Brain microvascular endothelial cell (primary cell): ENCODE results near the gene LAMA4.

Experiments used
- DNase-seq: peaks from one replicate; pipeline ENCODE4 v3.0.0-alpha.2; 2020
- H3K27ac ChIP-seq: fragments of 250-450 bp; sonication (Bioruptor Pico); 2 replicates; pipeline ENCODE4 v1.5.1; 2020; ENCODE audit warnings: mild to moderate bottlenecking, moderate library complexity
- H3K27me3 ChIP-seq: fragments of 250-450 bp; sonication (Bioruptor Pico); replicated peaks from 2 replicates; pipeline ENCODE4 v1.5.1; 2020; ENCODE audit warnings: mild to moderate bottlenecking
- H3K36me3 ChIP-seq: fragments of 250-450 bp; sonication (Bioruptor Pico); replicated peaks from 2 replicates; pipeline ENCODE4 v1.5.1; 2020; ENCODE audit warnings: mild to moderate bottlenecking
- H3K4me3 ChIP-seq: 2 replicates; pipeline ENCODE4 v1.5.1; 2011; ENCODE audit warnings: low read depth, mild to moderate bottlenecking, control low read depth, low read length, moderate library complexity
- in situ Hi-C: cut with HindIII; loops from 2 replicates; pipeline ENCODE4 v1.10.0; 2017; ENCODE audit warnings: low sequenced_read_pairs, low pct_ligation_motif_present
- TF ChIP-seq, protein P1 (sequence below): IDR thresholded peaks from 2 replicates; pipeline ENCODE4 v1.5.1; 2011; ENCODE audit warnings: low read depth, mild to moderate bottlenecking, moderate library complexity, low read length, control low read depth, inconsistent platforms; ENCODE audit errors: missing control alignments

Gene LAMA4

DNA sequence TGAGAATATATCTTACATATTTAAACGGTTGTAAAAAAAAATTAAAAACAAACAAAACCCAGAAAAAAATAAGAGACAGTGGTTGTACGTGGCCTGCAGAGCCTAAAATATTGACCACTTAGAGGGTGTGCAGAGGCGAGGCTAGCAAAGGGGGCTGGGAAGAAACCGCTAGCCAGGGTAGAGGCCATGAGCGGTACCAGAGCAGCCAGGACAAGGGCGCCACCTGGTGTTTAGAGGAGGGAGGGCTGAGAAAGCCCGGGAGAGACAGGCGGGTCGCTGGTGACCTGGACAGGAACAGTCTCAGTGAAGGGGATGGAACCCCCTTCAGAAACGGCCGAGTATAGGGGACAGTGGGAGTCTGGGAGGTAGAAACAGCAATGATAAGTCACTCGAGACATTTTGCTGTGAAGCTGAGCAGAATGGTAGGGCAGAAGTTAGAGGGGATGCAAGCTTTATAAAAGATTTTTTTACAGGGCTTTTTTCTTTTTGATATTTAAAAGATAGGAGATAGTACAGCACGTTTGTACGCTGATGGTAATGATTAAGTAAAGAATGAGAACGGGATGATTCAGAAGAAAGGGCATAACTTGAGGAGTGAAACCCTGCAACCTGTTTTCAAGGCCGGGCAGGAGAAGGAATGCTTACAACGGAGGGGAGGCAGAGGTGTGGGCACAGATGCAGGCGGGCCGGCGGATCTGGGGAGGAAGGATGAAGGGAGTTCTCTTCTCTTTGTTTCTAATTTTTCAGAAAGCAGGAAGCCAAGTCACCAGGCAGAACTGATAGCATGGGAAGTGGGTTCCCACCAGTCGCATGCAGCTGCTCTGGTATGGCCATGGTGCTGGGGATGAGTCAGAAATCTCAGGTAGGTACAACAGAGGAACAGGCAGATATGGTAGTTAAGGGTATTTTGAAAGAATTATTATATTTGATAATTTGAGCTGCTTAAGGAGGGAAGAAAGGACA lies 90.8 kb downstream of the LAMA4 start:
- no peaks in the 10 kb centered on the region for H3K27me3 ChIP-seq
- H3K27ac ChIP-seq = no peak overlapping the region
- no peak overlapping the region for H3K4me3 ChIP-seq
- DNase-seq = peak; percentile 35
- TF ChIP-seq, protein P1, sequence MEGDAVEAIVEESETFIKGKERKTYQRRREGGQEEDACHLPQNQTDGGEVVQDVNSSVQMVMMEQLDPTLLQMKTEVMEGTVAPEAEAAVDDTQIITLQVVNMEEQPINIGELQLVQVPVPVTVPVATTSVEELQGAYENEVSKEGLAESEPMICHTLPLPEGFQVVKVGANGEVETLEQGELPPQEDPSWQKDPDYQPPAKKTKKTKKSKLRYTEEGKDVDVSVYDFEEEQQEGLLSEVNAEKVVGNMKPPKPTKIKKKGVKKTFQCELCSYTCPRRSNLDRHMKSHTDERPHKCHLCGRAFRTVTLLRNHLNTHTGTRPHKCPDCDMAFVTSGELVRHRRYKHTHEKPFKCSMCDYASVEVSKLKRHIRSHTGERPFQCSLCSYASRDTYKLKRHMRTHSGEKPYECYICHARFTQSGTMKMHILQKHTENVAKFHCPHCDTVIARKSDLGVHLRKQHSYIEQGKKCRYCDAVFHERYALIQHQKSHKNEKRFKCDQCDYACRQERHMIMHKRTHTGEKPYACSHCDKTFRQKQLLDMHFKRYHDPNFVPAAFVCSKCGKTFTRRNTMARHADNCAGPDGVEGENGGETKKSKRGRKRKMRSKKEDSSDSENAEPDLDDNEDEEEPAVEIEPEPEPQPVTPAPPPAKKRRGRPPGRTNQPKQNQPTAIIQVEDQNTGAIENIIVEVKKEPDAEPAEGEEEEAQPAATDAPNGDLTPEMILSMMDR = peak; percentile 91
- H3K36me3 ChIP-seq = peaks cover 68% of the 10 kb centered on the region
- in situ Hi-C loops = no loop called here

DNA sequence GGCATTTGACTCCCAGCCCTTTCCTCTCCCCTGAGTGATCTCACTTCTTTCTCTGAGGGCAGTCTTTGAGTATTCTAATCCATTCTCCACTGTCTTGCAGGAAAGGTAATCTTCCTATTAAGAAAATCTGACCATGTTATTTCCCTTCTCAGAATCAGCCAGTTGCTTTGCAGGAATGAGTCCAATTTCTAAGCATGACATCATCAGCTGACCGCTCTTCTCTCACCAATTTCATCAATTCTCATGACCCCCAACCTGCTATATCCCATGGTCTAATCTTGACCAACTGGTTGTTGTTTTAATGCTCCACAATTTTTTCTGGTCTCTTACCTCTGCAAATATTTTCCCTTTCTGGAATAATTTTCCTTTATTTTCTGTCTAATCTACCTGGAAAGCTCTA lies 93.6 kb downstream of the LAMA4 start:
- no peak for DNase-seq
- Histone ChIP-seq H3K27ac (no peak overlapping the region), H3K4me3 (no peak overlapping the region), H3K27me3 (no peaks in the 10 kb centered on the region), H3K36me3 (peaks cover 58% of the 10 kb centered on the region)
- TF ChIP-seq, protein P1 = no peak
- in situ Hi-C loops = no loop called here

DNA sequence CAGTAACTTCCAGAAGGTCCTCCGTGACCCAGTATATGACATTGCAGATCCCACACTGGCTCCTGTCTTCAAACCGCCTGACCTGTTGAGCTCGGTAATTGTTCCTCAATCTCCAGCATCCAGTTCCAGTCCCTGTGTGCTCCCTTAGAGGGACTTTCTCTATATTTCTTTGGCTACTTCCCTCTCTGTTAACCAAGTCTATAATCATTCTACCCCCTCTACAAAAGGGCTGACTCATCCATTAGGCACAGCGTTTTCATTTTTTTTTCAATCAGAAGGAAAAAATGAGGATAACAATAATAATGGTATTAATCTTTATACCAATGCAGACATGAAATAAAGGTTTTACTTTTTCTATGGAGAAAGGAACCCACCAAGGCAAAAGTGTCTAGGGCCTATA lies 97.7 kb downstream of the LAMA4 start:
- no peak overlapping the region for H3K4me3 ChIP-seq
- TF ChIP-seq, protein P1 = no peak
- in situ Hi-C loops = no loop called here
- H3K36me3 ChIP-seq = peaks cover 44% of the 10 kb centered on the region
- H3K27ac ChIP-seq = no peak overlapping the region
- H3K27me3 ChIP-seq = no peaks in the 10 kb centered on the region
- no peak for DNase-seq

DNA sequence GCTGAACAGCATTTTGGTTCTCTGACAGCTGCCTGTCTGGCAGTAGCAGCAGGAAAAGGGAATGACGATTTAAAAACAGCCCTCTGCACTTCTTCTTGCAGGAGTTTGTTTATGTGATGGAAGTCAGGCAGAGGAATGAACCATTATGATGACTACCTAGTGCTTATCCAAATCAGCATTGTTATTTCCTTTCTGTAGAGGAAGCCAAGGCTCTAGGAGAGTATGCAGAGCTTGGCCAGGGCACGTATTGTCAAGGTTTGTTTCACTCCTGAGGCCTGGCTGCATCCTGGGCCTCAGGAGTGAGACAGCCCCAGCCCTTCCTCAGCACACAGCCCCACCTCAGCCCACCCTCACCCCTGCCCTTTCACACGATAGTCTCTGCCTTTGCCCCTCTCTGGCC lies 98.5 kb downstream of the LAMA4 start:
- Histone ChIP-seq H3K27me3 (no peaks in the 10 kb centered on the region), H3K36me3 (peaks cover 40% of the 10 kb centered on the region), H3K4me3 (no peak overlapping the region), H3K27ac (no peak overlapping the region)
- TF ChIP-seq, protein P1 = no peak
- no peak for DNase-seq
- in situ Hi-C loops = no loop called here

DNA sequence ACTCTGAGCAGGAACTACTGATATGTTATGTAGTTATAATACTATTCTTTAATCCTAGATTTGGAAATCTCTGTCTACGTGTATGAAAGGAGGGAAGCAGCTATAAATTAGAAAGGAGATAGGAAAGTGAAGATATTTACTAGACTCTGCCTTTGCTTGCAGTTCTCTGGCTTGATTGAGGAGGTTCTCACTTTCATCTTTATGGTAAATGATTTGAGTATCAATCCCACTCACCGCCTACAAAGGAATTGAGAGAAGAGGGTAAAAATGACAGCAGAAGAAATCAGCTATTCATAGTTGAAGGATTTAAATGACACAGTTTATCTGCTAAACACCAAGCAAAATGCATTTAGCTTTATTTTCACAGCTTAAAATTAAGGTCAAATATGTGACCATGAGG lies 99.7 kb downstream of the LAMA4 start:
- H3K27ac ChIP-seq = no peak overlapping the region
- H3K36me3 ChIP-seq = peaks cover 34% of the 10 kb centered on the region
- DNase-seq = no peak
- no peak overlapping the region for H3K4me3 ChIP-seq
- TF ChIP-seq, protein P1 = no peak
- no peaks in the 10 kb centered on the region for H3K27me3 ChIP-seq
- in situ Hi-C loops = no loop called here
